WERI-Rb-1 (cell line): ENCODE measurements around the gene KCNMA1.

ENCODE experiments used
- DNase-seq: peaks from one replicate; pipeline ENCODE4 v3.0.0-alpha.2; 2020
- H3K27ac ChIP-seq: fragments of 250-450 bp; sonication (Bioruptor Pico); 2 replicates; pipeline ENCODE4 v1.5.1; 2020; ENCODE audit warnings: mild to moderate bottlenecking, moderate library complexity
- H3K27me3 ChIP-seq: fragments of 250-450 bp; sonication (Bioruptor Pico); 2 replicates; pipeline ENCODE4 v1.5.1; 2021; ENCODE audit warnings: mild to moderate bottlenecking, low read depth, moderate library complexity; ENCODE audit not compliant: insufficient read depth, severe bottlenecking
- H3K36me3 ChIP-seq: fragments of 250-450 bp; sonication (Bioruptor Pico); 2 replicates; pipeline ENCODE4 v1.5.1; 2020; ENCODE audit warnings: mild to moderate bottlenecking, moderate library complexity
- H3K4me3 ChIP-seq: 2 replicates; pipeline ENCODE4 v1.5.1; 2011; ENCODE audit warnings: low read depth, mild to moderate bottlenecking, control low read depth, low read length
- H3K9me3 ChIP-seq: fragments of 250-450 bp; sonication (Bioruptor Pico); 2 replicates; pipeline ENCODE4 v1.5.1; 2021; ENCODE audit warnings: mild to moderate bottlenecking, moderate library complexity; ENCODE audit not compliant: severe bottlenecking
- CTCF ChIP-seq: IDR thresholded peaks from 2 replicates; pipeline ENCODE4 v1.5.1; 2011; ENCODE audit warnings: low read depth, mild to moderate bottlenecking, control low read depth, inconsistent platforms, low read length

Gene KCNMA1

DNA sequence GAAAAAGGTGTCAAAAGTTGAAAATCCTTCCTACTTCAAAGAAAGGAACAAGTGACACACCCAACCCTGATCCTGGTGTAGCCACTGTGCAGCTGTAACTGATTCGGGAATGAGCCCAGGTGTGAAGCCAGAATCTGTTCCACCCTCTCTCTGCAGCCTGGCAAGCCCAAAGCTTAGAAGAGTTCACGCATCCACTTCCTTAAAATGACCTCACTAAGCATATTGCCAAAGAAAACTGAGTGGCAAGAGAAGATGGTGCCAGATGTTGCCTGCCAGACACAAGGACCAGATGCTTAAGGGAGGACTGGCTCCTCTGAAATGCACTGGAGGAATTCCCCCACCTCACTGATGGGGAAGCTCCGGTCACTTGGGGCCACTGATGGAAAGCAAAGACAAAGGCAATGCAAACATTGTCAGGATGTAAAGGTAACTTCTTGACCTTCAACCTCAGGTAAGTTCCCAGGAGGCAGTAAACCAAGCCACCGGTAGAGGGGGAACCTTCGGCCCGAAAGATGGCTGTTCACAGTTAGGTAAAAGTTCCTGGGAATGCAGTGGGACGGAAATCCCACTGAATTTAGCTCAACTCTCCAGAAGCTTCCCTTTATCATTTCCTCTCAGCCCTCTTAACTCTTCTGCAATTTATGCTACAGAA lies 554.9 kb downstream of the KCNMA1 start:
- Histone ChIP-seq H3K9me3 (no peaks in the 10 kb centered on the region), H3K27me3 (no peaks in the 10 kb centered on the region), H3K27ac (no peak overlapping the region), H3K36me3 (no peaks in the 10 kb centered on the region), H3K4me3 (no peak overlapping the region)
- TF ChIP-seq CTCF, result no peak
- no peak for DNase-seq

- Histone ChIP-seq H3K27ac (no peak overlapping the region), H3K4me3 (no peak overlapping the region), H3K36me3 (no peaks in the 10 kb centered on the region), H3K27me3 (no peaks in the 10 kb centered on the region), H3K9me3 (no peaks in the 10 kb centered on the region)
- TF ChIP-seq CTCF, result no peak
- DNase-seq, result no peak
Observed at GRCh38 chr10:77081481-77081891, 556.1 kb downstream of the KCNMA1 start.

GRCh38 chr10:77080361-77081027 lies 557.1 kb downstream of the KCNMA1 start:
- TF ChIP-seq CTCF, result no peak
- no peak for DNase-seq

DNA sequence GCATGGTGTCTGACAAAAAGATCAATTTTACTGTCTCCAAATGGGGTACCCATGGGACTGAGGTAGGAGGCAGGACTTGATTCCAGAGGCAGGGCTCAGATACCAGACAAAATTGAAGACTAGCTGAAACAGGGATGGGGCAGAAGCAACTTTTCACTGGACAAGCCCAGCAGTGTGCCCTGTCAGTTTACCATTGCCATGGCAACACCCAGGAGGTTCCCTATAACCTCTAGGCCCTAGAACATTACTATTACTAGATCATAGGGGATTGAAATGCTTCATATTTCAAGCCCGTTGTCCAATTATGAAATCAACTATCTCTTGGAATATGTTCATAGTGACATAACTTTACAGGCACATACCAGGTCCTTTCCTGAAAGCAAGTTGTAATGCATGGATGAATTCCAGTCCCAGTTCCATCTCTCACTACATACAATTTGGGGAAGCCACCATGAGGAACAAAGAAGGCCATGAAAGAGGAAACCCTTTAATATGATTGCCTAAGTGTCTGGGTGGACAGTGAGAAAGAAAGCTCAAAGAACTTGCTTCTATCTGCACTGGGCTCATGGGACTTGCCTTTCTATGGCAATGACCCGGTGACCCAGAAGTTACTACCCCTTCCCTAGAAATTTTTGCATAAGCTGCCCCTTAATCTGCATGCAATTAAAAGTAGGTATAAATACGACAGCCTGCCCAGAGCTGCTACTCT lies 557.9 kb downstream of the KCNMA1 start:
- Histone ChIP-seq H3K27me3 (no peaks in the 10 kb centered on the region), H3K4me3 (no peak overlapping the region), H3K27ac (no peak overlapping the region), H3K9me3 (no peaks in the 10 kb centered on the region), H3K36me3 (no peaks in the 10 kb centered on the region)
- no peak for DNase-seq
- no peak for TF ChIP-seq CTCF

More at GRCh38 chr10:77080361-77081027, 557.1 kb downstream of the KCNMA1 start:
- Histone ChIP-seq H3K9me3 (no peaks in the 10 kb centered on the region), H3K27me3 (no peaks in the 10 kb centered on the region), H3K4me3 (no peak overlapping the region), H3K27ac (no peak overlapping the region), H3K36me3 (no peaks in the 10 kb centered on the region)

DNA sequence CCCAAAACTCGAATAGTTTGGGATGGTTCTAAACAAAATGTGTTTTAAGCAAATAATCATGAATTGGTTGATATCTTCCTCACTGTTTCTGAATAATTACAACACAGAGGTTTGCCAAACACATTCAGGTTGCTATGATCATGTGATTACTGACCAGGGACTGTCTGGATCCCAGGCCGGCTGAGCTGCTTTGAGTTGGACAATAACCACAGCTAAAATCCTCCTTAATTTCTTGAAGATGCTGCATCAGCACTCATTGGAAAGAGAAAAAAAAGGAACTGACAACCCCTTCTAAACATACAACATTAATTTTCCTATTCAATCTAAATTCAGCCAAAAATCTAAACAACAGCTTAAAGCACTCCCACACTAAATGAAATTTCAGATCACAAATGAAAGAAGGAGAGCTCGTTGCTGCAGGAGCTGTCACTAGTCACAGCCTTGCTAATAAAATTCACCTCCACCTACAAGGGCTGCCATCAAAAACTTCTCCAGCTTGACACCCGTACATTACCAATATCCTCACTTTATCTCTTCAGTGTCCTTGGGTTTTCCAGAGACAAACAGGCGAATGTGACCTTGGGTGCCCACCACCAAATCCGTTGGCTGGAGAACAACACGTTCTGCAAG lies 560.2 kb downstream of the KCNMA1 start:
- H3K4me3 ChIP-seq, result no peak overlapping the region
- H3K9me3 ChIP-seq, result no peaks in the 10 kb centered on the region
- H3K36me3 ChIP-seq, result no peaks in the 10 kb centered on the region
- H3K27me3 ChIP-seq, result no peaks in the 10 kb centered on the region
- no peak for TF ChIP-seq CTCF
- no peak overlapping the region for H3K27ac ChIP-seq
- DNase-seq, result no peak
